ENCODE measurements around the gene CXCL13. TPM values are rescaled to one million over a fixed set of nuclear protein-coding genes. Genes with fewer than 3 reads are reported as not detected.
"Not testable (repeated sequence)": the region's sequence is repeated elsewhere in the genome, so short reads cannot be mapped to it uniquely, and the experiment has no call there.

CXCL13 gene
- total RNA-seq, 5 donors from 2014 or later (not counting 1 experiment from before 2014, with no cell fraction given) = 0.30 TPM; not detected in 4

DNA sequence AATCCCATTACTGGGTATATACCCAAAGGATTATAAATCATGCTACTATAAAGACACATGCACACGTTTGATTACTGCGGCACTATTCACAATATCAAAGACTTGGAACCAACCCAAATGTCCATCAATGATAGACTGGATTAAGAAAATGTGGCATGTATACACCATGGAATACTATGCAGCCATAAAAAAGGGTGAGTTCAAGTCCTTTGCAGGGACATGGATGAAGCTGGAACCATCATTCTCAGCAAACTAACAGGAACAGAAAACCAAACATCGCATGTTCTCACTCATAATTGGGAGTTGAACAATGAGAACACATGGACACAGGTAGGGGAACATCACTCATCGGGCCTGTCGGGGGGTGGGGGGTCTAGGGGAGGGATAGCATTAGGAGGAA lies 54.7 kb downstream of the CXCL13 start:
- DNase-seq; H3K36me3 ChIP-seq (ENCODE audit: control insufficient read depth in 2 of 2, extremely low read depth in 1 of 2, insufficient read depth in 1 of 2, low read length in 1 of 2); H3K27ac ChIP-seq (ENCODE audit: low read length); H3K4me3 ChIP-seq (ENCODE audit: control insufficient read depth in 1 of 2, extremely low read depth in 1 of 2, low read length in 1 of 2); H3K9me3 ChIP-seq; CTCF ChIA-PET; H3K4me1 ChIP-seq (ENCODE audit: control insufficient read depth in 1 of 2, extremely low read depth in 1 of 2, insufficient read depth in 2 of 2, low read length in 2 of 2); ATAC-seq (replicated peaks in 1 of 4); POLR2A ChIA-PET; H3K4me3 Mint-ChIP-seq; H3K27ac Mint-ChIP-seq; H3K4me1 Mint-ChIP-seq; H3K36me3 Mint-ChIP-seq; H3K27me3 ChIP-seq (replicated peaks in 1 of 2; ENCODE audit: control insufficient read depth in 2 of 2, extremely low read depth in 1 of 2, insufficient read depth in 2 of 2, low read length in 1 of 2): not testable (repeated sequence)
- Mint-ChIP-seq H3K27me3 (peaks cover 7 to 11% of the 10 kb centered on the region in 2 donors), H3K9me3 (peaks cover 7 to 12% (median 7%) of the 10 kb centered on the region in 3 donors)
- no CpG with 5 or more reads among the region's 5 CpGs for WGBS (ENCODE audit: insufficient coverage)

Other genes starting within 250 kb of the CXCL13 start
- gene CNOT6L, start 213.5 kb downstream of the CXCL13 start, total RNA-seq = 100 to 1,000 TPM; 159 to 207 (median 170) TPM

Measured in T-cell (primary cell).